ENCODE measurements around the gene METTL22. TPM values are rescaled to one million over a fixed set of nuclear protein-coding genes. Genes with fewer than 3 reads are reported as not detected.

METTL22 gene
- total RNA-seq, 2 experiments from 2014 or later, result 26.4 to 30.8 TPM

GRCh38 chr16:8694795-8695728, 73.6 kb downstream of the METTL22 start:
- POLR2A ChIA-PET, result no interaction called here
- H3K27ac Mint-ChIP-seq, result no peak overlapping the region
- H3K9me3 Mint-ChIP-seq, result peaks cover 2% of the 10 kb centered on the region
- no peaks in the 10 kb centered on the region for H3K4me1 Mint-ChIP-seq (ENCODE audit: low read depth)
- no peak overlapping the region for H3K4me3 Mint-ChIP-seq
- H3K36me3 Mint-ChIP-seq, result peaks cover 10% of the 10 kb centered on the region
- CTCF ChIA-PET, result interaction anchor here (0.6 to 1.5 kb wide), 2 partner anchors 40 to 198 kb away, joined by 3 read pairs; no protein-coding TSS in a partner anchor
- no peak for DNase-seq
- no peaks in the 10 kb centered on the region for H3K27me3 Mint-ChIP-seq
- intact Hi-C loops (cut with micrococcal nuclease), result no loop called here

DNA sequence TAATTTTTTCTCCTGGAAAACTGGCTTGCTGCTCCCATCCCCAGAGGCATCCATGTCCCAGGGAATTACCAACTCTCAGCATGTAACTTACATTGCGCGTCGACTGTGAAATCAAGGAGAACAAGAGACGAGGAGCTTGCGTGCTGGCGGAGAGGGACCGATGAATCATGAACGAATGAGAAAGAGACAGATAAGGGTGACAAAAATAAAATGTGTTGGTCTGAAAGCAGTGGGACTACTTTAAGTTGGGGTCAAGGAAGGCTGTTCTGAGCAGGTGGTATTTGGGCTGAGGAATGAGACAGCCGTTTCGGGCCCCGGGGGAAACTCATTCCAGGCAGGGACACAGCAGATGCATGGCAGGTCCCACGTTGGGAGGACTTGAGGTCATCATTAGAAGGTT, 75.4 kb downstream of the METTL22 start:
- no peak for DNase-seq
- no peaks in the 10 kb centered on the region for H3K9me3 Mint-ChIP-seq
- ChIA-PET POLR2A (no interaction called here), CTCF (no interaction called here)
- H3K27me3 Mint-ChIP-seq, result no peaks in the 10 kb centered on the region
- intact Hi-C loops (cut with micrococcal nuclease), result no loop called here
- H3K36me3 Mint-ChIP-seq, result peaks cover 1% of the 10 kb centered on the region
- no peaks in the 10 kb centered on the region for H3K4me1 Mint-ChIP-seq (ENCODE audit: low read depth)
- no peak overlapping the region for H3K4me3 Mint-ChIP-seq
- H3K27ac Mint-ChIP-seq, result no peak overlapping the region

- Mint-ChIP-seq H3K9me3 (no peaks in the 10 kb centered on the region), H3K36me3 (peaks cover 5% of the 10 kb centered on the region), H3K4me1 (ENCODE audit: low read depth) (no peaks in the 10 kb centered on the region), H3K4me3 (no peak overlapping the region), H3K27ac (no peak overlapping the region), H3K27me3 (no peaks in the 10 kb centered on the region)
- no peak for DNase-seq
- ChIA-PET POLR2A (no interaction called here), CTCF (no interaction called here)
- intact Hi-C loops (cut with micrococcal nuclease), result no loop called here
Observed at GRCh38 chr16:8697965-8698364, 76.5 kb downstream of the METTL22 start.

Other genes with a start within 250 kb of the METTL22 start
- gene TMEM114, start 31.2 kb upstream of the METTL22 start, total RNA-seq, result not detected
- gene ABAT, start 52.9 kb downstream of the METTL22 start, total RNA-seq, result 10 to 100 TPM in 1 of 2 experiments, 1 to 10 TPM in 1; 8.7 to 10.0 TPM
- gene TMEM186, start 175.9 kb downstream of the METTL22 start, total RNA-seq, result 10 to 100 TPM; 16.0 TPM
- 10 to 100 TPM; 34.0 to 36.0 TPM for gene PMM2, start 176.1 kb downstream of the METTL22 start, total RNA-seq
- 10 to 100 TPM; 64.9 to 73.1 TPM for gene CARHSP1, start 247.3 kb downstream of the METTL22 start, total RNA-seq